Muscle of arm (tissue), 12 donors: ENCODE data around the gene COLEC11. TPM values are rescaled to one million over a fixed set of nuclear protein-coding genes. Genes with fewer than 3 reads are reported as not detected.
A peak's percentile ranks its signal among the peaks of the same experiment; 100 is the strongest.

ENCODE experiments used
- DNase-seq: peaks from one replicate; pipeline ENCODE4 v3.0.0-alpha.2; 2013
- polyA plus RNA-seq, 12 donors: library from polyadenylated mRNA; unstranded; fragments of 120-200 nt; gene quantifications; one replicate each; pipeline ENCODE4 v1.2.1, GENCODE V29; 2013; ENCODE audit not compliant: insufficient read length in 12 of 12

The COLEC11 gene
- polyA plus RNA-seq, 12 donors = 0.23 to 1.3 (median 0.38) TPM; not detected in 4

- DNase-seq = no peak
These were observed 10.8 kb upstream of the COLEC11 start for GRCh38 chr2:3584076-3584475.

- DNase-seq = no peak
These were observed 10.2 kb upstream of the COLEC11 start for GRCh38 chr2:3584608-3585260.

- peak; percentile 64 for DNase-seq
These were observed 9.4 kb upstream of the COLEC11 start for GRCh38 chr2:3585261-3586109.

GRCh38 chr2:3586220-3586619, 8.7 kb upstream of the COLEC11 start:
- DNase-seq = no peak

GRCh38 chr2:3587021-3587420, 7.9 kb upstream of the COLEC11 start:
- no peak for DNase-seq

GRCh38 chr2:3587432-3587831, 7.5 kb upstream of the COLEC11 start:
- no peak for DNase-seq

GRCh38 chr2:3588084-3588483, 6.8 kb upstream of the COLEC11 start:
- DNase-seq = no peak

GRCh38 chr2:3589086-3589485, 5.8 kb upstream of the COLEC11 start:
- DNase-seq = no peak

GRCh38 chr2:3595404-3595803, 492 bp downstream of the COLEC11 start:
- DNase-seq = no peak

- DNase-seq = no peak
These were observed 1.1 kb downstream of the COLEC11 start for GRCh38 chr2:3595985-3596384.

GRCh38 chr2:3596901-3597417, 2.0 kb downstream of the COLEC11 start:
- no peak for DNase-seq

- DNase-seq = no peak
These were observed 2.7 kb downstream of the COLEC11 start for GRCh38 chr2:3597567-3597966.

GRCh38 chr2:3598197-3598910, 3.4 kb downstream of the COLEC11 start:
- DNase-seq = no peak

GRCh38 chr2:3598912-3599854, 4.3 kb downstream of the COLEC11 start:
- no peak for DNase-seq

GRCh38 chr2:3600256-3600855, 5.4 kb downstream of the COLEC11 start:
- no peak for DNase-seq

- DNase-seq = no peak
These were observed 6.8 kb downstream of the COLEC11 start for GRCh38 chr2:3601561-3602271.

- no peak for DNase-seq
These were observed 7.8 kb downstream of the COLEC11 start for GRCh38 chr2:3602553-3603339.

- no peak for DNase-seq
These were observed 8.8 kb downstream of the COLEC11 start for GRCh38 chr2:3603536-3604206.
